VCaP (cell line): ENCODE data around the gene SDK1.

Experiments
- H3K27ac ChIP-seq: fragments of 450-650 bp; 2 replicates; pipeline ENCODE4 v1.5.1; 2017
- CTCF ChIP-seq: fragments of 450-650 bp; conservative IDR thresholded peaks from 2 replicates; pipeline ENCODE4 v1.5.1; 2017; ENCODE audit warnings: mild to moderate bottlenecking, moderate library complexity

SDK1 gene

GRCh38 chr7:3371601-3372000, 70.5 kb downstream of the SDK1 start:
- no peak for TF ChIP-seq CTCF
- H3K27ac ChIP-seq: peak overlapping the region; percentile 86

GRCh38 chr7:3374239-3374638, 73.2 kb downstream of the SDK1 start:
- TF ChIP-seq CTCF: no peak

DNA sequence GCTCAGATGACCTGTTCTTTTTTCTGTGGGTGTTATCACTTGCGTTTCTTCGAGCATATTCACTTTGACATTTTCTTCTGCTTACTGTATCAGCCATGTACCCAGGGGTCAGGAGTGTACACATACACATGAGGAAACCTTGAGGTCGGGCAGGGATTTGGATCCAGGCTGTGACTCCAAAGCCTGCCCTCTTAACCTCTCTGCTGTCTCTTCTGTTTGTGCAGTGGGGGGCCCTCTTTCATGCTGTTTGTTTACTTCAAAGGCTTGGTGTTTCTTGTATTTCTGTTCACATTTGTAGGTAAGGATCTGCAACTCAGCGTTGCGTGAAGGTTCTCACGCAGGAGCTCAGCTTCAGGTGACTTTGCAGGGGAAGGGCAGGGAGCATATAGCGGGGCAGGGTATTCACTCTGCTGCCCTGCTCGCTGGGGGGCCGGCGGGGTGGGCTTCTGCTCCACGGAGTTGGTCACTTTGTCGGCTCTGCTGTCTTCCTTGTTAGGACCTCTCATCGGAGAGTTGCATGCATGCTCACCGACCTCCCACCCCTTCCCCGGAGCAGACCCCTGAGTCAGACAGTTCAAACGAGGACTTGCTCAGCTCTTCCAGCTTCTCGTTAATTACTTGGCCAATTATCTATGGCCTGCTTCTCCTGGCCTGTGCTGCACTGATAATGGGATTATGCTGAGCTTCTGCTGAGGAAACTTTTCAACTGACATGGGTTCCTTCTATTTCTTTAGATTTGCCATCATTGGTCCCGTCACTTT, 77.5 kb downstream of the SDK1 start:
- no peak for TF ChIP-seq CTCF
- H3K27ac ChIP-seq: no peak overlapping the region

More at GRCh38 chr7:3374239-3374638, 73.2 kb downstream of the SDK1 start:
- peak overlapping the region; percentile 18; the same call in 1 of the 2 replicates for H3K27ac ChIP-seq

DNA sequence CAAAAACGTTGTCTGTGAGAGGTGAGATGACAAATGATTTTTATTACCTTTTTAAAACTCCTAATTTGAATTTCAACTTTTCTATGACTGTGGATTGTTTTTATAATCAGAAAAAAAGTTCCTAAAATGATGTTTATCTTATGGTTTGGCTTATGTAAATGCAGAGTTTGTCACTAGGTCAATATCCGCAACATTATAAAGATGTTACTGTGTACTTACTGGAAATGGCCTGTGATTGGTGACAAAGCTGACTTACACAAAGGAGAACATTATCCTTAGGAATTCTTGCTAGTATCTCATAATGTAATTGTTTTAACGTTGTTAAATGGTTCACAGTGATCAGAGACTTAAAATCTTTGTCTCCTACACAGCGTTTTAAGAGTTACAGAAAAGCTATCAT, 79.0 kb downstream of the SDK1 start:
- no peak for TF ChIP-seq CTCF
- no peak overlapping the region for H3K27ac ChIP-seq

DNA sequence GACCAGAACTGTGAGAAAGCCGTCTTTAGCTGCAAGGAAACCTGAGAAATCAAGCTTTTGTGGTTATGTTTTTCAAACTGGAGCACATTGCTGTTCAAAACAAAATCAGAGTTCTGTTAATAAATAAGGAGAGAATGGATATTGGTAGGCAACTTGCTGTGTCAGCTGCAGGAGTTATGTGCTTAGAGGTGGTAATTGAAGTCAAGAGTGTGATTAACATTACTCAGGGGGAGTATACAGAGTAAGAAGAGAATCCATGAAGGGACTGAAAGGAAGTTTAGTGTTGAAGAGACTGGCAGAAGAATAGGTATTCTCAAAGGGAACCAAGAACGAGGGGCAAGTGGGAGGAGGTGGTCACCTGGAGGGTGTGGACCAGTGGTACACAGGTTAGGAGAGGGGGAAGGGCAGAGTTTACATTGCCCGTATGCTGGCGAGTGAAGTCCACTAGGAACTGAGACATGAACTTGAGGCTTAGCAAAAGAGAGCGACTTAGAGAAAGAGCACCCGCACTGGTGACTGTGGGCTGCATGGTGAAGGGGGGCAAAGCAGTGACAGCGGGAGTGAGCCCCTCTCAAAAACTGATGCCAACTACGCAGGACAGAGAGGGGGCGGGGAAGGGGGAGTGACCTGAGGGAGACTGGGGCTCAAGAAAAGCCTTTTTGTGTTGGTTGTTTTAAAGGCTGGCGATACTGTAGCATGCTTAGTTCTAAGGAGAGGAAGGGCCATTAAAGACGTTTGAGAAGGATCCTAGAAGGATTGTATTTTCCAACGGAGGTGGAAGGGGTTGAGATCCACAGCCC, 80.0 kb downstream of the SDK1 start:
- H3K27ac ChIP-seq: no peak overlapping the region
- TF ChIP-seq CTCF: no peak

- H3K27ac ChIP-seq: peak overlapping the region; percentile 28; the same call in 1 of the 2 replicates
- no peak for TF ChIP-seq CTCF
Measured at GRCh38 chr7:3386423-3387190, 85.6 kb downstream of the SDK1 start.

DNA sequence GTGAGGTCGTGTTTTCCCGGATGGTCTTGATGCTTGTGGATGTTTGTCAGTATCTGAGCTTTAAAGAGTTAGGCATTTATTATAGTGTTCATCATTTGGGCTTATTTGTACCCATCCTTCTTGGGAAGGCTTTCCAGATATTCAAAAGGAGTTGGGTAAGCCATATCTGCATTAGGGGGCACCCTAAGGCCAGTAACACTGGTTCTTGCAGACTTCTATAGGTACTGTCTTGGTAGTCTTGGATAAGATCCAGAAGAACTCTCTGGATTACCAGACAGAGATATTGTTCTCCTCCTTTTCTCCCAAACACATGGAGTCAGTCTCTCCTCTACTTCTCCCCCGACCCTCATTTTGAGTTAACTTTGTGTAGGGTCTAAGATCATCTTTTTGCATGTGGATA, 92.8 kb downstream of the SDK1 start:
- H3K27ac ChIP-seq: no peak overlapping the region
- no peak for TF ChIP-seq CTCF
